ENCODE results near the gene ENTHD1.

DNA sequence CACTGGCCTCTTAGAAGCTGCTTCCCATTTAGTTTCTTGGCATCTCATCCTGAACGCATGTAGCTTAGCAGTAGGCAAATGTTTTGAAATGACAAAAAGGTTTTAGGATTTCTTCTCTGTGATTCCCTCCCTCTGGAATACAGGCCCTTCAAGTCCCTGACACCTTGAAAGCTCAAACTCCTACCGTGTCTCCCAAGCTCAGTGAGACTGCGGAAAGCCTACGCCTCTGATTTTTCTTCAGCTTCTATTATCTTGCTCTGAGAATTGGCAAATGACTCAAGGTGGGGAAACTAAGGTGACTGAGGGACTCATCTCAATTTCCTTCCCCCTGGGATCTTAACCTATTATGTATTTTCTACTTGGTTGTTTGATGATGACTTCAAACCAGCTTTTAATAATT is 130.3 kb downstream of the ENTHD1 start:
- TF ChIP-seq, protein P1, sequence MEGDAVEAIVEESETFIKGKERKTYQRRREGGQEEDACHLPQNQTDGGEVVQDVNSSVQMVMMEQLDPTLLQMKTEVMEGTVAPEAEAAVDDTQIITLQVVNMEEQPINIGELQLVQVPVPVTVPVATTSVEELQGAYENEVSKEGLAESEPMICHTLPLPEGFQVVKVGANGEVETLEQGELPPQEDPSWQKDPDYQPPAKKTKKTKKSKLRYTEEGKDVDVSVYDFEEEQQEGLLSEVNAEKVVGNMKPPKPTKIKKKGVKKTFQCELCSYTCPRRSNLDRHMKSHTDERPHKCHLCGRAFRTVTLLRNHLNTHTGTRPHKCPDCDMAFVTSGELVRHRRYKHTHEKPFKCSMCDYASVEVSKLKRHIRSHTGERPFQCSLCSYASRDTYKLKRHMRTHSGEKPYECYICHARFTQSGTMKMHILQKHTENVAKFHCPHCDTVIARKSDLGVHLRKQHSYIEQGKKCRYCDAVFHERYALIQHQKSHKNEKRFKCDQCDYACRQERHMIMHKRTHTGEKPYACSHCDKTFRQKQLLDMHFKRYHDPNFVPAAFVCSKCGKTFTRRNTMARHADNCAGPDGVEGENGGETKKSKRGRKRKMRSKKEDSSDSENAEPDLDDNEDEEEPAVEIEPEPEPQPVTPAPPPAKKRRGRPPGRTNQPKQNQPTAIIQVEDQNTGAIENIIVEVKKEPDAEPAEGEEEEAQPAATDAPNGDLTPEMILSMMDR (IDR thresholded peaks at IDR 0.05): no peak
- no peak for TF ChIP-seq POLR2A (IDR thresholded peaks at IDR 0.05)

Data from uterus (tissue), 2 donors.